Activated CD4-positive, alpha-beta T cell treated with anti-CD3 and anti-CD28 coated beads, Interleukin-2, amount 10 ng/mL, durations not matched to agents 7 days and 5 days (primary cell): Measurements from ENCODE around the gene PAAF1. TPM values are rescaled to one million over a fixed set of nuclear protein-coding genes. Genes with fewer than 3 reads are reported as not detected.

Experiments used
- CTCF ChIA-PET: fragments of 350-600 bp; sonication (Branson Sonifier 250); formaldehyde crosslinking; loops from one replicate; lab custom pipeline; 2021; ENCODE audit warnings: antibody characterized with exemption; lab: Charles Lee
- POLR2A ChIA-PET: fragments of 350-600 bp; sonication (Branson Sonifier 250); formaldehyde crosslinking; loops from one replicate; lab custom pipeline; 2021; ENCODE audit warnings: antibody characterized with exemption; lab: Charles Lee
- DNase-seq: peaks from one replicate; pipeline ENCODE4 v3.0.0-alpha.2; 2020
- H3K27ac Mint-ChIP-seq: one replicate; pipeline ENCODE4 v1.8.0; 2021; ENCODE audit warnings: mild to moderate bottlenecking, moderate library complexity, mixed read lengths
- H3K27me3 Mint-ChIP-seq: one replicate; pipeline ENCODE4 v1.8.0; 2021; ENCODE audit warnings: mixed read lengths
- H3K36me3 Mint-ChIP-seq: one replicate; pipeline ENCODE4 v1.8.0; 2021; ENCODE audit warnings: low read depth, mixed read lengths
- H3K4me1 Mint-ChIP-seq: one replicate; pipeline ENCODE4 v1.8.0; 2021; ENCODE audit warnings: mixed read lengths
- H3K4me3 Mint-ChIP-seq: one replicate; pipeline ENCODE4 v1.8.0; 2021; ENCODE audit warnings: mild to moderate bottlenecking, moderate library complexity, mixed read lengths
- H3K9me3 Mint-ChIP-seq: one replicate; pipeline ENCODE4 v1.8.0; 2021; ENCODE audit warnings: mixed read lengths
- total RNA-seq, 2 experiments: library from RNA; stranded (reverse); gene quantifications; one replicate each; pipeline ENCODE4 v1.2.3, GENCODE V29; 2021

The PAAF1 gene
- total RNA-seq, 2 experiments from 2014 or later = 17.0 to 17.2 TPM

DNA sequence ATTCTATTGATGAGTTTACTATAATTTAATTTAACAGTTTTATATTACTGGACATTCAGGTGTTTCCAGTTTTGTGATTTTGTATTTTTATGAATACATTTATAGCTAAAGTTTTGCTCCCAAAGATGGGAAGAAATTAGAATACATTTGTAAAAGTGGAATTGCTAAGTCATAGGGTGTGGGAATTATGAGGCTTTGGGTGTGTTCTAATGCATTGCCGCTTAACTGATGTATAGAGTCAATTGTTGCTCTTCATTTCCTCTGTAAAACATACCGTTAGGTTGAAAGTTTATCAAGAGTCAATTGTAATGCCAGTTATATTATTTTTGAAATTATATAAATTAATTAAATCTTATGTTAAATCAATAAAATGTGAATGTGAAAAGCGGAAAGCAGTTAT is 16.2 kb downstream of the PAAF1 start:
- ChIA-PET CTCF (no interaction called here), POLR2A (no interaction called here)
- H3K27me3 Mint-ChIP-seq = no peaks in the 10 kb centered on the region
- no peak overlapping the region for H3K4me3 Mint-ChIP-seq
- H3K27ac Mint-ChIP-seq = no peak overlapping the region
- no peaks in the 10 kb centered on the region for H3K4me1 Mint-ChIP-seq
- H3K9me3 Mint-ChIP-seq = no peaks in the 10 kb centered on the region
- no peak for DNase-seq
- H3K36me3 Mint-ChIP-seq = peaks cover 23% of the 10 kb centered on the region

DNA sequence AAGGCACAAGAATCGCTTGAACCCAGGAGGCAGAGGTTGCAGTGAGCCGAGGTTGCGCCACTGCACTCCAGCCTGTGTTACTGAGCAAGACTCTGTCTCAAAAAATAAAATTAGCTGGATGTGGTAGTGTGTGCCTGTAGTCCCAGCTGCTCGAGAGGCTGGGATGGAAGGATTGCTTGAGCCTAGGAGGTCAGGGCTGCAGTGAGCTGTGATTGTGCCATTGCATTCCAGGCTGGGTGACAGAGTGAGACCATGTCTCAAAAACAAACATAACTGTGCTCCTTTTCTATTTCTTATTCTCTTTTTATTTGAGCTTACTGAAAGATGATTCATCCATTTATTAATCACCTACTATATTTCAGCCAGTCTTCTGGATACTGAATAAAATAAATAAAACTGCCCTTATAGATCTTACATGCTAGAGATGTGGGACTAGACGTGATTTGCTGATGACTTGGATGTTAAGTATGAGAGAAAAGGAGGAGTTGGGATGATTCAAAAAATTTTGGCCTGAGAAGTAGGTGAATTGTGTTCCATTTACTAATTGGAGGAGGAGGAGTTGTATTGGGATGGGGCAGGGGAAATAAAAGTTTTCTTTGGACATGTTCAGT is 18.0 kb downstream of the PAAF1 start:
- Mint-ChIP-seq H3K4me1 (no peaks in the 10 kb centered on the region), H3K4me3 (no peak overlapping the region), H3K9me3 (no peaks in the 10 kb centered on the region), H3K27me3 (no peaks in the 10 kb centered on the region), H3K27ac (no peak overlapping the region), H3K36me3 (peaks cover 20% of the 10 kb centered on the region)
- DNase-seq = no peak
- CTCF ChIA-PET = interaction anchor here (0.6 kb wide), 1 partner anchor 64 kb away, joined by 3 read pairs; no protein-coding TSS in a partner anchor
- POLR2A ChIA-PET = no interaction called here

DNA sequence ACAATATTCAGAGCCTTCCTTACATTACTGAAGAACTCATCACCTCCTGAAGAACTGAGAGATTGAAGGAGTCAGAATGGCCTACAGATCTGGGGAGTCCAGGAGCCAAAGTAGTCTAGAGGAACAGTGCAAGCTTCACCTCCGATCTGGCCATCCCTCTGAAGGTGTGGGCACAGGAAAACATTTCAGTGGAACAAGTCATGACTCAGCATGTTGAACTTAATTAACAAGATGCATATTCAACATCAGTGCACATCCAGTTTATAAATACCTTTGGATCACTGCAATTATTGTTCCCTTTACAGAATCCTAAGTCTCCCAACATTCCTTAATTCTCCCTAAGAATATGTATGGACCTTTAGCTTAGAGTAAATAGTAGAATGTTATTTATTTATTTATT is 25.5 kb downstream of the PAAF1 start:
- Mint-ChIP-seq H3K9me3 (no peaks in the 10 kb centered on the region), H3K27me3 (no peaks in the 10 kb centered on the region), H3K4me3 (no peak overlapping the region), H3K36me3 (peaks cover 17% of the 10 kb centered on the region), H3K4me1 (no peaks in the 10 kb centered on the region), H3K27ac (no peak overlapping the region)
- DNase-seq = no peak
- POLR2A ChIA-PET = no interaction called here
- CTCF ChIA-PET = no interaction called here

DNA sequence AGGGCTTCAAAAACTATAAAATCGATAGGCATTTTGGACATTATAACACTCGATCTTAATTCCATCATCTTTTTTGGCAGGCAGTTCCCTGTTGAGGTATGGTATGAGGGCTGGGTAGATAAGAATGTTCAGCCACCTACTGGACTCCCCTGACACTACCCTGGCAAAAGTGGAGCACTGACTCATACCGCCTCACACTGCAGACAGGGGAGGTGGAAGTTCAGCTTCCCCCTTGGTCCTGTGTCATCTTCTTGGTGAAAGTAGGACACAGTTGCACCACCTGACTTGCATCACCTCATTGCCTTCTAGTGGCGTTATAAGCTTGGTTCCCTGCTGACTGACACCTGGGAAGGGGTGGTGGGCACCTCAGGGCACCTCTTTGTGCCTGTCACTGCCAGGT is 30.4 kb downstream of the PAAF1 start:
- no peaks in the 10 kb centered on the region for H3K4me1 Mint-ChIP-seq
- H3K27ac Mint-ChIP-seq = no peak overlapping the region
- H3K9me3 Mint-ChIP-seq = no peaks in the 10 kb centered on the region
- CTCF ChIA-PET = interaction anchor here (0.6 kb wide), 1 partner anchor 22 kb away, joined by 3 read pairs; no protein-coding TSS in a partner anchor
- peaks cover 15% of the 10 kb centered on the region for H3K36me3 Mint-ChIP-seq
- POLR2A ChIA-PET = no interaction called here
- DNase-seq = no peak
- H3K27me3 Mint-ChIP-seq = no peaks in the 10 kb centered on the region
- H3K4me3 Mint-ChIP-seq = no peak overlapping the region

DNA sequence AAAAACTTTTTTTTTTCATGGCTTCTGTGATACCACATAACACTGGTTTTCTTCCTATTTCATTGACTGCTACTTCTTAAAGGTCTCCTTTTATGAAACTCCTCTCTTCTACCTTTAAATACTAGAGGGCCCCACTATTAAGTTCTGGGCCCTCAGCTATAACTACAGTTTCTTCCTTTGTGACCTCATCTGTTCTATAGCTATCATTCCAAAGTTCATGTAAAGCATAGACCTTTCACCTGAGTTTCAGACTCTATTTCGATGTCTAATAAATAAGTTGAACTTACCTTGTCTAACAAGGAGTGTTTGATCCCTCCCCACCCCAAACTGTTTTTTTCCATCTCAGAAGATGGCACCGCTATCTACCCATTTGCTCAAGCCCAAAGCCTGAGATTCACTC is 35.2 kb downstream of the PAAF1 start:
- Mint-ChIP-seq H3K27ac (no peak overlapping the region), H3K36me3 (peaks cover 23% of the 10 kb centered on the region), H3K9me3 (no peaks in the 10 kb centered on the region), H3K4me1 (no peaks in the 10 kb centered on the region), H3K4me3 (no peak overlapping the region), H3K27me3 (no peaks in the 10 kb centered on the region)
- no peak for DNase-seq
- ChIA-PET CTCF (no interaction called here), POLR2A (interaction anchor here (0.7 kb wide), 1 partner anchor 19 kb away, joined by 4 read pairs; no protein-coding TSS in a partner anchor)

DNA sequence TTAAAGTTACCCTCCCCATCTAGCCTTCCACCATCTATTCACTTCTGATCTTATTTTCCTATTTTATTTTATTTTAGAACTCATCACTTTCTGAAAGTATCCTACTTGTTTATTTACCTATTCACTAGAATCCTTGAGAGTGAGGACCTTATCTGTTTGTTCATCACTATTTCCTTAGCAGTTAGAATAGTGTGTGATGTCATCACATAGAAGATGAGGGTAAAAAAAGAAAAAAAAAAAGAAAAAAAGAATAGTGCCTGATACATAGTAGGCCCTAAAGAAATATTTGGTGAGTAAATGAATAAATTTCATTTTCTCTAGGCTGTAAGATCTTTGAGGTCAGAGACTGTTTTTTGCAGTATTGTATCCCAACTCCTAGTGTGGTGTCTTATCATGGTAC is 36.7 kb downstream of the PAAF1 start:
- peaks cover 27% of the 10 kb centered on the region for H3K36me3 Mint-ChIP-seq
- H3K9me3 Mint-ChIP-seq = no peaks in the 10 kb centered on the region
- no peaks in the 10 kb centered on the region for H3K4me1 Mint-ChIP-seq
- CTCF ChIA-PET = no interaction called here
- no peaks in the 10 kb centered on the region for H3K27me3 Mint-ChIP-seq
- POLR2A ChIA-PET = no interaction called here
- no peak overlapping the region for H3K27ac Mint-ChIP-seq
- H3K4me3 Mint-ChIP-seq = no peak overlapping the region
- DNase-seq = no peak

DNA sequence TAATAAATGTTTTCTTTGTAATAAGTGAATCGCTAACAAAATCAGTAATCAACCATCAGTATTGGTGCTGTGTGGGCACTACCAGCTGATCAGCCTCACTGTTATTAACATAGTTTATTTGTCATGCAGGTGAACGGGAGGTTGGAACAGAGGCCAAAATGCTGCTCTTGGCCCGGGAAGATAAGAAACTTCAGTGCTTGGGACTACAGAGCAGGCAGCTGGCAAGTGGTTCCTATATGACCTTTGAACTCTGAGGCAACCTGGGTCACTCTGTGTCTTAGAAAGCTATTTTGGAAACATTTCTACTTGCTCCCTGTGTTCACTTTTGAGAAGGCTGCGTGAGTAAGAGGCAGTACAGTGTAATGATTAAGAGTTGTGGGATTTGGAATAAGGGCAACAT is 37.5 kb downstream of the PAAF1 start:
- Mint-ChIP-seq H3K4me1 (no peaks in the 10 kb centered on the region), H3K27ac (no peak overlapping the region), H3K27me3 (no peaks in the 10 kb centered on the region), H3K4me3 (no peak overlapping the region), H3K9me3 (no peaks in the 10 kb centered on the region), H3K36me3 (peaks cover 28% of the 10 kb centered on the region)
- ChIA-PET CTCF (interaction anchor here (0.6 kb wide), 1 partner anchor 159 kb away, joined by 4 read pairs; no protein-coding TSS in a partner anchor), POLR2A (no interaction called here)
- DNase-seq = no peak

DNA sequence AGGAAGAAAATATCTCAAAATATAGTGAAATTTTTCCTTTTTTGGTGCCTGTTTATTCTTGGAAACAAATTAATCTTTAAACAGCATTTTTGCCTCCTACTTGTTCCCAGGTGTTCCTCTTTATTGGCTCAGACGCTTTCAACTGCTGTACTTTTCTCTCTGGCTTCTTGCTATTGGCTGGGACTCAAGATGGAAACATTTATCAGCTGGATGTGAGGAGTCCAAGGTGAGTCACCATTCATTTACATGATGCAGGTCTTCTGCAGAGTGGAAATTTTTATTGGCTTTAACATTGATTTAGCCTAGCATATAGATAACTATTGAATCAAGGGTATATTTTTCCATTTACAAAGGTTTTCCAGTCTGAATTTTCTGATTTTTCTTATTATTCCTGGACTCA is 39.6 kb downstream of the PAAF1 start:
- peaks cover 26% of the 10 kb centered on the region for H3K36me3 Mint-ChIP-seq
- CTCF ChIA-PET = interaction anchor here (0.5 to 1.8 kb wide), 5 partner anchors 8 to 118 kb away, joined by 3 to 4 read pairs (median 3); no protein-coding TSS in a partner anchor

DNA sequence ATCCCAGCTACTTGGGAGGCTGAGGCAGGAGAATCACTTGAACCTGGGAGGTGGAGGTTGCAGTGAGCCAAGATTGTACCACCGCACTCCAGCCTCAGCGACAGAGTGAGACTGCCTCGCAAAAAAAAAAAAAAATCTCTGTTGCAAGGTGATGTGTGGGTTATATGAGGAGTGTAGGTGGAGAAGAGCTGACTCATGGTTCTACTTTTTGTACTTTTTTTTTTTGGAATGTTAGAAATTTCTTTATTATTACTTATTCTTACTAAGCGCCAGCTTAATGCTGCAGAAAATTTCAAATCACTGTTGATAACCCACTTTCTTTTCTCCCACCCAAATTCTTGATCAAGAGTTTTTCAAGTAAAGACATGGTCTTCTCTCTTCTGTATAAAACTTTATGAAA is 44.4 kb downstream of the PAAF1 start:
- Mint-ChIP-seq H3K36me3 (peaks cover 18% of the 10 kb centered on the region), H3K4me3 (no peak overlapping the region), H3K27me3 (no peaks in the 10 kb centered on the region), H3K9me3 (no peaks in the 10 kb centered on the region), H3K27ac (no peak overlapping the region), H3K4me1 (no peaks in the 10 kb centered on the region)
- POLR2A ChIA-PET = no interaction called here
- no peak for DNase-seq
- CTCF ChIA-PET = interaction anchor here (0.6 kb wide), 1 partner anchor 466 kb away, joined by 3 read pairs; no protein-coding TSS in a partner anchor

More for the DNA sequence above, 39.6 kb downstream of the PAAF1 start:
- H3K4me3 Mint-ChIP-seq = no peak overlapping the region
- POLR2A ChIA-PET = no interaction called here
- H3K27me3 Mint-ChIP-seq = no peaks in the 10 kb centered on the region
- no peaks in the 10 kb centered on the region for H3K9me3 Mint-ChIP-seq
- H3K4me1 Mint-ChIP-seq = no peaks in the 10 kb centered on the region
- no peak for DNase-seq
- no peak overlapping the region for H3K27ac Mint-ChIP-seq

DNA sequence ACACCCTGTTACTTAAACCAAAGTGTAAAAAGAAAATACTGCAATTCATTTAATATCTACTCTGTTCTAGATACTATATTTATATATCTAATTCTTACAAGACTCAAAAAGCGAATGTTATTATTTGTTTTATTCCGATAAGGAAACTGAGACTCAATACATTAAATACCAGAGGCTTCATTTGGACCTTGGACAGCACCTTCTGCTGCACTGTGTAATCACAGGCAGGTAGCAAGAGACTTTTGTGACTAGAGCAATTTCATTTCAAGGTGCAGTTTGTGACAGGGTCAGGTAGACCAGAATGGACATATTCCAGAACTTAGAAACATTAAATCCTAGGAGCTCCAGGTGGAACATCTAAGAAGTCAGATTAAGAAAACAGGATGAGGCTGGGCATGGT is 52.6 kb downstream of the PAAF1 start:
- Mint-ChIP-seq H3K27me3 (no peaks in the 10 kb centered on the region), H3K27ac (no peak overlapping the region), H3K4me1 (no peaks in the 10 kb centered on the region), H3K9me3 (no peaks in the 10 kb centered on the region), H3K36me3 (peaks cover 25% of the 10 kb centered on the region), H3K4me3 (no peak overlapping the region)
- ChIA-PET CTCF (interaction anchor here (0.5 to 1.5 kb wide), 4 partner anchors 12 to 268 kb away, joined by 3 read pairs; no protein-coding TSS in a partner anchor), POLR2A (no interaction called here)
- DNase-seq = no peak

DNA sequence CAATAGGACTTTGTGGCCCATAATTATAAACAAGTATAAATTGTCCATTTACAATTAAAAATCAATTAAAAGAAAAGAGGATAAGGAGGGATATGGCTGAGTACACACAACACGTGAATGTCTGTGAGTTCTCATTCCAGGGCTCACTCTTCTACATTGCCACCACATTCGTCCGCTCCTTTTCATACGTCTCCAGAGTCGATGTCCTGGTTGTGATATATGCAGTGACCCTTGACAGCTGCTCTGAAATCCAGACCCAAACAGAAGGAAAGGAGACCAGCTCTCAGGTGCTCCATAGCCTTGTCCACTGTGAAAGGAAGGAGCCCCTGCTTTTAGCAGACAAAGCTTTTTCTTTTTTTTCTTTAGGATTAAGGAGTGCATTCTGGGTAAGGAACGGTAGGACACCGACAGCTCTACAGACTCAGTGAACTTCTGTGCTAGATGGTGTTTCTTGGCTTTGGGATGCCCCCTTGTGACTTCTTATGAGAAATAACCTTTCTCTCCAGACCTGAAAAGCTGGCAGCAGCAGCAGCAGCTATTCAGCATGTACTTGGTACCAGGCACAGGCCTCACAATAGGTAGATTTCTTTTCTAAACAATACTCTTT is 54.3 kb downstream of the PAAF1 start:
- POLR2A ChIA-PET = interaction anchor here (0.6 kb wide), 1 partner anchor 19 kb away, joined by 4 read pairs; no protein-coding TSS in a partner anchor

DNA sequence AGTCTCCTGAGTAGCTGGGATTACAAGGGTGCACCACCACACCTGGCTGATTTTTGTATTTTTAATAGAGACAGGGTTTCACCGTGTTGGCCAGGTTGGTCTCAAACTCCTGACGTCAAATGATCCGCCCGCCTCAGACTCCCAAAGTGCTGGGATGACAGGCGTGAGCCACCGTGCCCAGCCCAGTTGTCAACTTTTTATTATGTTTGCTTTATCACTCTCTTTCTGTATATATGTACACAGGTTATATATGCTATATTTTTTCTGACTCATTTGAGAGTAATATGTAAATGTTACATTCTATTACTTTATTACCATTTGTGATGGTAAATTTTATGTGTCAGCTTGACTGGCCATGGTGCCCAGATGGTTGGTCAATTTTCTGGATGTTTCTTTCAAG is 55.2 kb downstream of the PAAF1 start:
- H3K4me1 Mint-ChIP-seq = no peaks in the 10 kb centered on the region
- H3K36me3 Mint-ChIP-seq = peaks cover 17% of the 10 kb centered on the region
- DNase-seq = no peak
- CTCF ChIA-PET = interaction anchor here (0.6 to 1.1 kb wide), 3 partner anchors 23 to 306 kb away, joined by 4 to 5 read pairs (median 5); partner anchors contain the start of gene RAB6A
- no peaks in the 10 kb centered on the region for H3K9me3 Mint-ChIP-seq
- no peaks in the 10 kb centered on the region for H3K27me3 Mint-ChIP-seq
- no peak overlapping the region for H3K27ac Mint-ChIP-seq
- POLR2A ChIA-PET = interaction anchor here (0.7 kb wide), 1 partner anchor 951 kb away, joined by 3 read pairs; no protein-coding TSS in a partner anchor
- no peak overlapping the region for H3K4me3 Mint-ChIP-seq

More for the DNA sequence above, 54.3 kb downstream of the PAAF1 start:
- CTCF ChIA-PET = interaction anchor here (0.6 to 1.1 kb wide), 3 partner anchors 22 to 305 kb away, joined by 4 to 5 read pairs (median 5); partner anchors contain the start of gene RAB6A
- Mint-ChIP-seq H3K36me3 (peaks cover 23% of the 10 kb centered on the region), H3K27ac (peak overlapping the region; percentile 60), H3K27me3 (no peaks in the 10 kb centered on the region), H3K4me3 (no peak overlapping the region), H3K9me3 (no peaks in the 10 kb centered on the region), H3K4me1 (no peaks in the 10 kb centered on the region)
- DNase-seq = peak; percentile 37

DNA sequence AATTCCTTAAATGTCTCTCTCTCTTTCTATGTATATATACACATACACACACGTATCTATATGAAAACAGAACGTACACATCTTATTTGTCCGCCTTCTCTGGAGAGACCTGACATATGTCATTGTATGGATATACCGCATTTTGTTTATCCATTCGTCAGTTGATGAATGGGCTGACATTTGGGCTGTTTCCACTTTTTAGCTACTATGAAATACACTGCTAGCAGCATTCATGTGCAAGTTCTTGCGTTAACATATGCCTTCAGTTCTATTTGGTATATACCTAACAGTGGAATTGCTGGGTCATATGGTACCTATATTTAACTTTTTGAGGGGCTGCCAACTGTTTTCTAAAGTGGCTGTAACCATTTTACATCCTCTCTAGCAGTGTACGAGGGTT is 56.0 kb downstream of the PAAF1 start:
- ChIA-PET POLR2A (no interaction called here), CTCF (no interaction called here)
- Mint-ChIP-seq H3K36me3 (peaks cover 9% of the 10 kb centered on the region), H3K27me3 (no peaks in the 10 kb centered on the region), H3K9me3 (no peaks in the 10 kb centered on the region), H3K4me3 (no peak overlapping the region), H3K27ac (no peak overlapping the region), H3K4me1 (no peaks in the 10 kb centered on the region)
- no peak for DNase-seq
